Left lung (tissue), 10 donors: ENCODE measurements around the gene CASKIN1. TPM values are rescaled to one million over a fixed set of nuclear protein-coding genes. Genes with fewer than 3 reads are reported as not detected.

Experiments used
- ATAC-seq: fragments of 200-7000 bp; cut with Tn5 transposase; one replicate; pipeline ENCODE4 v1.9.1; 2020; ENCODE audit warnings: moderate library complexity
- DNase-seq, 4 donors: peaks; one replicate each; pipeline ENCODE4 v3.0.0-alpha.2; 2013 to 2020
- H3K27ac ChIP-seq, 2 donors: fragments of 200-600 bp; sonication (generic) in 1 of 2; one replicate each; pipeline versions ENCODE4 v1.5.0 to v1.8.0; 2020 to 2021
- H3K27me3 ChIP-seq, 2 donors: fragments of 200-600 bp; sonication (generic) in 1 of 2; one replicate each; pipeline versions ENCODE4 v1.5.0 to v1.8.0; 2020 to 2021
- H3K36me3 ChIP-seq, 2 donors: fragments of 200-600 bp; sonication (generic) in 1 of 2; one replicate each; pipeline versions ENCODE4 v1.5.0 to v1.8.0; 2020 to 2021
- H3K4me1 ChIP-seq, 2 donors: fragments of 200-600 bp; one replicate each; pipeline ENCODE4 v1.8.0; 2021
- H3K4me3 ChIP-seq, 2 donors: fragments of 200-600 bp; sonication (generic) in 1 of 2; one replicate each; pipeline versions ENCODE4 v1.5.0 to v1.8.0; 2020 to 2021; ENCODE audit warnings: mild to moderate bottlenecking in 1 of 2
- H3K9me3 ChIP-seq, 2 donors: fragments of 200-600 bp; sonication (generic) in 1 of 2; one replicate each; pipeline versions ENCODE4 v1.5.0 to v1.8.0; 2020 to 2021
- intact Hi-C, 2 donors: fragments of 100-400 bp; cut with DNase I; formaldehyde crosslinking; loops; one replicate each; pipeline versions ENCODE4 v1.11.2 to v1.14.2; 2022
- polyA plus RNA-seq, 6 donors: library from polyadenylated mRNA; unstranded; fragments of 120-200 nt; gene quantifications; one replicate each; pipeline ENCODE4 v1.2.1, GENCODE V29; 2013; ENCODE audit not compliant: insufficient read length in 6 of 6
- total RNA-seq, 2 donors: library from RNA; stranded (reverse); fragmentation: NEBNext Ultra II Directional; extraction: Animal tissue kit (Norgen Biotek cat#: 25700); gene quantifications; one replicate each; pipeline ENCODE4 v1.2.1, GENCODE V29; 2021
- TF ChIP-seq, protein P1 (sequence below), 2 donors: fragments of 200-600 bp; sonication (generic) in 1 of 2; IDR thresholded peaks; one replicate each; pipeline versions ENCODE4 v1.5.0 to v1.8.0; 2021; ENCODE audit warnings: antibody characterized with exemption in 2 of 2
- donor health status: DM: no; HTN: yes; CAD: no.
- donor health status: DM: no; HTN: no; CAD: no.

CASKIN1 gene
- total and polyA plus RNA-seq, 8 donors = 0.05 to 0.56 (median 0.32) TPM

- H3K9me3 ChIP-seq = no peaks in the 10 kb centered on the region
- peaks cover 29 to 58% of the 10 kb centered on the region in 2 donors for H3K27me3 ChIP-seq
- peaks cover 0 to 20% of the 10 kb centered on the region in 2 donors for H3K4me1 ChIP-seq
- H3K36me3 ChIP-seq = no peaks in the 10 kb centered on the region
- ATAC-seq (no peak), DNase-seq (no peak)
- TF ChIP-seq, protein P1, sequence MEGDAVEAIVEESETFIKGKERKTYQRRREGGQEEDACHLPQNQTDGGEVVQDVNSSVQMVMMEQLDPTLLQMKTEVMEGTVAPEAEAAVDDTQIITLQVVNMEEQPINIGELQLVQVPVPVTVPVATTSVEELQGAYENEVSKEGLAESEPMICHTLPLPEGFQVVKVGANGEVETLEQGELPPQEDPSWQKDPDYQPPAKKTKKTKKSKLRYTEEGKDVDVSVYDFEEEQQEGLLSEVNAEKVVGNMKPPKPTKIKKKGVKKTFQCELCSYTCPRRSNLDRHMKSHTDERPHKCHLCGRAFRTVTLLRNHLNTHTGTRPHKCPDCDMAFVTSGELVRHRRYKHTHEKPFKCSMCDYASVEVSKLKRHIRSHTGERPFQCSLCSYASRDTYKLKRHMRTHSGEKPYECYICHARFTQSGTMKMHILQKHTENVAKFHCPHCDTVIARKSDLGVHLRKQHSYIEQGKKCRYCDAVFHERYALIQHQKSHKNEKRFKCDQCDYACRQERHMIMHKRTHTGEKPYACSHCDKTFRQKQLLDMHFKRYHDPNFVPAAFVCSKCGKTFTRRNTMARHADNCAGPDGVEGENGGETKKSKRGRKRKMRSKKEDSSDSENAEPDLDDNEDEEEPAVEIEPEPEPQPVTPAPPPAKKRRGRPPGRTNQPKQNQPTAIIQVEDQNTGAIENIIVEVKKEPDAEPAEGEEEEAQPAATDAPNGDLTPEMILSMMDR (IDR thresholded peaks at IDR 0.05) = no peak
- no peak overlapping the region for H3K4me3 ChIP-seq
- no peak overlapping the region for H3K27ac ChIP-seq
- intact Hi-C loops = no loop called here
Observed at GRCh38 chr16:2194166-2194834, 2.1 kb downstream of the CASKIN1 start.

DNA sequence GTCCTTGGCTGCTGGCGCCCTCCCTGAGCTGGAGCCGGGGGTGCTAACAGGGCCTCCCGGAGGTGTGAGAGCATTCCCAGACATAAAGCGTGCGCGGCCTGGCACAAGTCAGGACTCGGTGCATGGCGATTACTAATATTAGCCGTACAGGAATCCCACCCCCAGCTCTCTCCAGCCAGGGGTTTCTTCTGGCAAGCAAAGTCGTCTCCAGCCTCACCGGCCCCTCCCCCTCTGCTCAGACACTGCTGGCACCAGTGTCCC lies 5.0 kb downstream of the CASKIN1 start:
- TF ChIP-seq, protein P1 (IDR thresholded peaks at IDR 0.05) = no peak
- H3K27me3 ChIP-seq = peaks cover 19 to 31% of the 10 kb centered on the region in 2 donors
- ATAC-seq = no peak
- DNase-seq = no peak
- H3K9me3 ChIP-seq = no peaks in the 10 kb centered on the region
- no peak overlapping the region for H3K4me3 ChIP-seq
- peaks cover 0 to 17% of the 10 kb centered on the region in 2 donors for H3K4me1 ChIP-seq
- intact Hi-C loops = no loop called here
- H3K27ac ChIP-seq = no peak overlapping the region
- no peaks in the 10 kb centered on the region for H3K36me3 ChIP-seq

DNA sequence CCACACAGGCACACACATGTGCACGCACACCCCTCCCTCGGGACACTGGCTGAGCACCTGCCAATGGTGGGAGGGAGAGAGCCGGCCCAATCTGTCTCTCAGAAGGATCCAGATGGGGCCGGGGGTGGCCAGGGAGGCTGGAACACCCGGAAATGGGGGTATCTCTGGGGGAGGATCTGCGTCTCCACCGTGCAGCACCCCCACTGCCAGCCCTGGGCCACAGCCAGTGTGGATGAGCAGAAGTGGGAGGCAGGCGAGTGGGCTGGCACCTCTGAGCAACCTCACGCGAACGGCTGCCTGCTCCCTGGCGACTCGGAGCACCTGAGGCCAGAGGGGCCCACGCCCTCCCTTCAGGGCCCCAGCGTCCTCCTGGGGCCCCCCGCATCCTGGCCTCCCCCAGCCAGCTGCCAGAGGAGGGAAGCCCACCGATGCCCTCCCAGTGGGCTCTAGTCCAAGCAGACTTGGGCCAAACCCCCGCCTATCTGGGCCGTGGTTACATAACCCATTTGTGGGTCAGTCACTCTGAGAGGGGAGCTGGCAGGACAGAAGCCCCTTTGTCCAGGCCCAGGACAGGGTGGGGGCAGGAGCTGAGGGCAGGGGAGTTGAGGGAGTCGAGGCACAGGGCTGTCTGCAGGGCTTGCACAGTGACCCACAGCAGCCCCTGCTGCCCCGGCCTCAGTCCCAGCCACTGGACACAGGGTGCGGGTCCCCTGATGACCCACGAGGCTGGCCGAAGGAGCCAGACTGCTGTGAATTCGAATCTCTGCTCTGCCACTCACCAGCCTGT lies 5.6 kb downstream of the CASKIN1 start:
- Histone ChIP-seq H3K4me1 (peaks cover 0 to 13% of the 10 kb centered on the region in 2 donors), H3K9me3 (no peaks in the 10 kb centered on the region), H3K4me3 (no peak overlapping the region), H3K27ac (no peak overlapping the region), H3K36me3 (no peaks in the 10 kb centered on the region), H3K27me3 (peaks cover 16 to 26% of the 10 kb centered on the region in 2 donors)
- no peak for ATAC-seq
- TF ChIP-seq, protein P1 (IDR thresholded peaks at IDR 0.05) = no peak
- intact Hi-C loops = no loop called here
- DNase-seq = no peak

DNA sequence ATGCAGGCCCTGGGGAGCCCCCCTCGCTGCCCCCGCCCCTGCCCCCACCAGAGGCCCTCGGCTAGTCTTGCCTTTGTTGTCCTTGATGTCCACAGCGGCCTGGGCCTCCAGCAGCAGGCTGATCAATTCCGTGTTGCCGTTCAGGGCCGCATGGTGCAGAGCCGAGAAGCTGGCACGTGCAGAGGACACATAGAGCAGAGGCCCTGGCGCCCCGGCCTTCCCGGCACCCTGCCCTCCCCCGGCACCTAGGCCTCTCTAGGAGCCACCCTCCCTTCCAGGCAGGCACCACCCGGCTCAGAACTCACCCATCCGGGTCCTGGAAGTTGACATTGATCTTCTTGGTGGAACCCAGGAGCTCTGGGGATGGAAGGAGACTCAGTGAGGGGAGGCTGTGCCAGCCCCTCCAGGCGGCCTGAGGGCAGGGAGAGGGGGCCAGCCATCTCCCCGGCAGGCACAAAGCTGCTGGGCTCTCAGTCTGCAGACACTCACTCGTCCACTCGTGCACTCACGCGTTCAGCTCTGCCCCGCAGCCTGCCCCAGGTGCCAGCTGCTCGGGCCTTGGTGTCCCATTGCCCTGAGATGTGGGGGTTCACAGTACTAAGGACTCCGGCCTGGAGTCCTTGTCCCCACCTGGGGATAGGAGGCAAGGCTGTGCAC lies 6.3 kb downstream of the CASKIN1 start:
- intact Hi-C loops = no loop called here
- peaks cover 9 to 19% of the 10 kb centered on the region in 2 donors for H3K27me3 ChIP-seq

More for the DNA sequence above, 6.3 kb downstream of the CASKIN1 start:
- no peak for DNase-seq
- Histone ChIP-seq H3K27ac (no peak overlapping the region), H3K4me3 (no peak overlapping the region), H3K36me3 (no peaks in the 10 kb centered on the region), H3K9me3 (no peaks in the 10 kb centered on the region), H3K4me1 (peaks cover 0 to 6% of the 10 kb centered on the region in 2 donors)
- TF ChIP-seq, protein P1 (IDR thresholded peaks at IDR 0.05) = no peak
- no peak for ATAC-seq
